HG02973 (cell line): ENCODE measurements around the gene MLX.

Source experiments
- ATAC-seq: cut with Tn5 transposase; IDR thresholded peaks from one replicate; pipeline ENCODE4 v1.9.1; 2021; ENCODE audit warnings: moderate library complexity; ENCODE audit not compliant: unreplicated experiment

Gene MLX

GRCh38 chr17:42566883-42567573 lies at the start of gene MLX:
MLX (plus strand) TSS chr17:42567100; CDS start chr17:42567125, 25 bp downstream.
- peak; percentile 51 for ATAC-seq

GRCh38 chr17:42517516-42517915 lies 49.4 kb upstream of the MLX start:
- no peak for ATAC-seq

- ATAC-seq = no peak
Measured at GRCh38 chr17:42518046-42518754, 48.7 kb upstream of the MLX start.

GRCh38 chr17:42518755-42519545 lies 48.0 kb upstream of the MLX start:
- ATAC-seq = no peak

- ATAC-seq = no peak
Measured at GRCh38 chr17:42519546-42520491, 47.1 kb upstream of the MLX start.

- no peak for ATAC-seq
Measured at GRCh38 chr17:42520540-42520951, 46.4 kb upstream of the MLX start.

GRCh38 chr17:42521036-42521435 lies 45.9 kb upstream of the MLX start:
- no peak for ATAC-seq

GRCh38 chr17:42521666-42522262 lies 45.1 kb upstream of the MLX start:
- ATAC-seq = no peak

- ATAC-seq = no peak
Measured at GRCh38 chr17:42522263-42522790, 44.6 kb upstream of the MLX start.

- ATAC-seq = no peak
Measured at GRCh38 chr17:42522798-42523278, 44.1 kb upstream of the MLX start.

- no peak for ATAC-seq
Measured at GRCh38 chr17:42525221-42525620, 41.7 kb upstream of the MLX start.

- ATAC-seq = no peak
Measured at GRCh38 chr17:42526031-42526444, 40.9 kb upstream of the MLX start.

- ATAC-seq = no peak
Measured at GRCh38 chr17:42527932-42528331, 39.0 kb upstream of the MLX start.

GRCh38 chr17:42529061-42529460 lies 37.8 kb upstream of the MLX start:
- no peak for ATAC-seq

- ATAC-seq = no peak
Measured at GRCh38 chr17:42530952-42531454, 35.9 kb upstream of the MLX start.

GRCh38 chr17:42531455-42532354 lies 35.2 kb upstream of the MLX start:
- ATAC-seq = no peak

GRCh38 chr17:42535155-42536047 lies 31.5 kb upstream of the MLX start:
- no peak for ATAC-seq

GRCh38 chr17:42536048-42536371 lies 30.9 kb upstream of the MLX start, which contains the start of gene NAGLU:
NAGLU (plus strand) TSS chr17:42536241; CDS start chr17:42536273, 32 bp downstream.
- ATAC-seq = peak; percentile 79
